Panc1 (cell line): Measurements from ENCODE around the gene ARPP21. TPM values are rescaled to one million over a fixed set of nuclear protein-coding genes. Genes with fewer than 3 reads are reported as not detected.

Source experiments
- ATAC-seq: fragments of 200-7000 bp; cut with Tn5 transposase; 2 replicates; pipeline ENCODE4 v1.9.1; 2020; ENCODE audit warnings: mild to moderate bottlenecking, moderate library complexity
- BruUV-seq: library from RNA; stranded (reverse); fragments of 400-500 nt; replicated peaks from 2 replicates; lab custom pipeline; 2021; lab: Mats Ljungman, UMichigan
- CTCF ChIA-PET: fragments of 300-600 bp; sonication (Branson Sonifier 250); formaldehyde crosslinking; loops from one replicate; lab custom pipeline; 2022; ENCODE audit warnings: antibody characterized with exemption; lab: Charles Lee
- POLR2A ChIA-PET: fragments of 300-600 bp; sonication (Branson Sonifier 250); formaldehyde crosslinking; loops from one replicate; lab custom pipeline; 2022; ENCODE audit warnings: antibody characterized with exemption; lab: Charles Lee
- DNase-seq: peaks from one replicate; pipeline ENCODE4 v3.0.0-alpha.2; 2010; ENCODE audit warnings: low read depth, low spot score
- H3K27ac ChIP-seq: 2 replicates; pipeline ENCODE4 v1.5.1; 2011; ENCODE audit warnings: mild to moderate bottlenecking, low read length, inconsistent platforms
- H3K27me3 ChIP-seq: fragments of 200-500 bp; sonication (Bioruptor generic); 2 replicates; pipeline ENCODE4 v1.6.0; 2014; ENCODE audit warnings: low read length, inconsistent platforms; ENCODE audit not compliant: control insufficient read depth, insufficient read depth
- H3K36me3 ChIP-seq: fragments of 200-500 bp; sonication (Bioruptor generic); 2 replicates; pipeline ENCODE4 v1.5.1; 2014; ENCODE audit warnings: inconsistent platforms, mild to moderate bottlenecking, low read length, moderate library complexity; ENCODE audit not compliant: control insufficient read depth, insufficient read depth
- H3K4me1 ChIP-seq: 2 replicates; pipeline ENCODE4 v1.5.1; 2011; ENCODE audit warnings: inconsistent platforms, mild to moderate bottlenecking, low read length, moderate library complexity; ENCODE audit not compliant: control insufficient read depth, insufficient read depth
- H3K4me3 ChIP-seq, 2 experiments: 2 replicates each; pipeline ENCODE4 v1.5.1; 2011 to 2012; ENCODE audit warnings: low read depth in 2 of 2, low read length in 2 of 2, mild to moderate bottlenecking in 2 of 2, inconsistent platforms in 1 of 2, moderate library complexity in 1 of 2
- H3K9me3 ChIP-seq: fragments of 200-500 bp; sonication (Bioruptor generic); 2 replicates; pipeline ENCODE4 v1.5.1; 2014; ENCODE audit warnings: low read depth, mild to moderate bottlenecking, inconsistent platforms, low read length, moderate library complexity; ENCODE audit not compliant: control insufficient read depth, insufficient read depth
- CTCF ChIP-seq: fragments of 450-650 bp; IDR thresholded peaks from 2 replicates; pipeline ENCODE4 v1.5.1; 2017; ENCODE audit warnings: mild to moderate bottlenecking
- POLR2AphosphoS5 ChIP-seq: IDR thresholded peaks from 2 replicates; pipeline ENCODE4 v1.6.1; 2012; ENCODE audit warnings: mild to moderate bottlenecking, low read depth, low read length, moderate library complexity
- SIN3A ChIP-seq: IDR thresholded peaks from 2 replicates; pipeline ENCODE4 v1.6.1; 2012; ENCODE audit warnings: low read depth, mild to moderate bottlenecking, low read length, moderate library complexity, borderline replicate concordance; ENCODE audit not compliant: insufficient read depth
- TCF7L2 ChIP-seq: IDR thresholded peaks from 2 replicates; pipeline ENCODE4 v1.6.1; 2011; ENCODE audit warnings: mild to moderate bottlenecking, low read depth, low read length, inconsistent platforms
- in situ Hi-C: cut with HindIII; loops from 2 replicates; pipeline ENCODE4 v1.10.0; 2016; ENCODE audit warnings: low sequenced_read_pairs, low pct_unique_long_range_greater_than_20kb
- intact Hi-C: fragments of 100-400 bp; cut with micrococcal nuclease; formaldehyde crosslinking; loops from one replicate; pipeline ENCODE4 v1.10.0; 2022; ENCODE audit not compliant: unreplicated experiment
- total RNA-seq: library from RNA; stranded (reverse); gene quantifications from one replicate; pipeline ENCODE4 v1.2.1, GENCODE V29; 2021; ENCODE audit not compliant: unreplicated experiment
- TF ChIP-seq, protein P1 (sequence below), 2 experiments: IDR thresholded peaks; 2 replicates each; pipeline ENCODE4 v1.6.1; 2011 to 2012; ENCODE audit warnings: low read depth in 2 of 2, control low read depth in 1 of 2, low read length in 1 of 2, mild to moderate bottlenecking in 1 of 2, moderate library complexity in 1 of 2; ENCODE audit not compliant: insufficient read depth in 1 of 2

ARPP21 gene
- total RNA-seq, 1 experiment from 2014 or later: not detected

- ATAC-seq (no peak), DNase-seq (no peak)
- intact Hi-C loops: no loop called here
- Histone ChIP-seq H3K27ac (no peak overlapping the region), H3K27me3 (no peaks in the 10 kb centered on the region), H3K36me3 (no peaks in the 10 kb centered on the region), H3K4me1 (no peaks in the 10 kb centered on the region), H3K4me3 (no peak overlapping the region), H3K9me3 (no peaks in the 10 kb centered on the region)
- in situ Hi-C loops: no loop called here
- CTCF ChIA-PET: no interaction called here
- no TSS peak for BruUV-seq
- no peak for TF ChIP-seq TCF7L2
- TF ChIP-seq, protein P1, sequence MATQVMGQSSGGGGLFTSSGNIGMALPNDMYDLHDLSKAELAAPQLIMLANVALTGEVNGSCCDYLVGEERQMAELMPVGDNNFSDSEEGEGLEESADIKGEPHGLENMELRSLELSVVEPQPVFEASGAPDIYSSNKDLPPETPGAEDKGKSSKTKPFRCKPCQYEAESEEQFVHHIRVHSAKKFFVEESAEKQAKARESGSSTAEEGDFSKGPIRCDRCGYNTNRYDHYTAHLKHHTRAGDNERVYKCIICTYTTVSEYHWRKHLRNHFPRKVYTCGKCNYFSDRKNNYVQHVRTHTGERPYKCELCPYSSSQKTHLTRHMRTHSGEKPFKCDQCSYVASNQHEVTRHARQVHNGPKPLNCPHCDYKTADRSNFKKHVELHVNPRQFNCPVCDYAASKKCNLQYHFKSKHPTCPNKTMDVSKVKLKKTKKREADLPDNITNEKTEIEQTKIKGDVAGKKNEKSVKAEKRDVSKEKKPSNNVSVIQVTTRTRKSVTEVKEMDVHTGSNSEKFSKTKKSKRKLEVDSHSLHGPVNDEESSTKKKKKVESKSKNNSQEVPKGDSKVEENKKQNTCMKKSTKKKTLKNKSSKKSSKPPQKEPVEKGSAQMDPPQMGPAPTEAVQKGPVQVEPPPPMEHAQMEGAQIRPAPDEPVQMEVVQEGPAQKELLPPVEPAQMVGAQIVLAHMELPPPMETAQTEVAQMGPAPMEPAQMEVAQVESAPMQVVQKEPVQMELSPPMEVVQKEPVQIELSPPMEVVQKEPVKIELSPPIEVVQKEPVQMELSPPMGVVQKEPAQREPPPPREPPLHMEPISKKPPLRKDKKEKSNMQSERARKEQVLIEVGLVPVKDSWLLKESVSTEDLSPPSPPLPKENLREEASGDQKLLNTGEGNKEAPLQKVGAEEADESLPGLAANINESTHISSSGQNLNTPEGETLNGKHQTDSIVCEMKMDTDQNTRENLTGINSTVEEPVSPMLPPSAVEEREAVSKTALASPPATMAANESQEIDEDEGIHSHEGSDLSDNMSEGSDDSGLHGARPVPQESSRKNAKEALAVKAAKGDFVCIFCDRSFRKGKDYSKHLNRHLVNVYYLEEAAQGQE (IDR thresholded peaks at IDR 0.05; ENCODE audit: insufficient read depth in 1 of 2, low read depth in 2 of 2, low read length in 1 of 2): no peak
- no peak for TF ChIP-seq SIN3A
- TF ChIP-seq CTCF: no peak
- TF ChIP-seq POLR2AphosphoS5: no peak
- POLR2A ChIA-PET: no interaction called here
Observed at GRCh38 chr3:35782355-35782754, 143.0 kb downstream of the ARPP21 start.

DNA sequence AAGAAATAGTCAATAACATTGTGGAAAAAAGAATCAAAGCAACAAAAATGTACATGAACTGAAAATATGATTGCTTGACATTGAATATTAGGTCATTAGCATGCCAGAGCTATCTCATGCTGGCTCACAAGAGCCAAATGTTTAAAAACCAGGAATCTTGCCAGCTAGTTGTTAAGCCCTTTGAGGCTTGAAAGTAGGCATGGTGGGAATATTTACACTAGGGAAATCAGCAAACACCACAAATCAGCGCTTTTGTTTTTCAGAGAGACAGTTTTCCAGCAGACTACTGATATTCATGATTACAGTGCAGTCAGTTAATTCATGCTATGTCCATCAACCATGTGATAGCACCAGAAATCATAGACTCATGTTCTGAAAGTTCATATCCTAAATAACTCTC, 144.8 kb downstream of the ARPP21 start:
- in situ Hi-C loops (no loop called here), intact Hi-C loops (no loop called here)

More for the DNA sequence above, 144.8 kb downstream of the ARPP21 start:
- no peak overlapping the region for H3K27ac ChIP-seq
- ChIA-PET POLR2A (no interaction called here), CTCF (no interaction called here)
- ATAC-seq (no peak), DNase-seq (no peak)
- no TSS peak for BruUV-seq
- TF ChIP-seq, protein P1 (IDR thresholded peaks at IDR 0.05; ENCODE audit: insufficient read depth in 1 of 2, low read depth in 2 of 2, low read length in 1 of 2): no peak
- TF ChIP-seq POLR2AphosphoS5 (no peak), TCF7L2 (no peak), SIN3A (no peak), CTCF (no peak)
- H3K4me1 ChIP-seq: no peaks in the 10 kb centered on the region
- H3K9me3 ChIP-seq: no peaks in the 10 kb centered on the region
- no peaks in the 10 kb centered on the region for H3K27me3 ChIP-seq
- H3K4me3 ChIP-seq: no peak overlapping the region
- H3K36me3 ChIP-seq: no peaks in the 10 kb centered on the region
